ENCODE data around the gene NF2. TPM values are rescaled to one million over a fixed set of nuclear protein-coding genes. Genes with fewer than 3 reads are reported as not detected.

NF2 gene
- polyA plus RNA-seq, 1 donor, result 32.3 TPM

GRCh38 chr22:29629903-29630516 is 26.6 kb downstream of the NF2 start:
- DNase-seq, result no peak

GRCh38 chr22:29630987-29631386 is 27.6 kb downstream of the NF2 start:
- DNase-seq, result no peak

GRCh38 chr22:29631725-29632124 is 28.3 kb downstream of the NF2 start:
- no peak for DNase-seq

GRCh38 chr22:29632672-29633071 is 29.2 kb downstream of the NF2 start:
- DNase-seq, result no peak

- DNase-seq, result no peak
Observed at GRCh38 chr22:29633514-29634312, 30.3 kb downstream of the NF2 start.

- no peak for DNase-seq
Observed at GRCh38 chr22:29634847-29635246, 31.4 kb downstream of the NF2 start.

- peak; percentile 55 for DNase-seq
Observed at GRCh38 chr22:29635734-29636357, 32.4 kb downstream of the NF2 start.

- DNase-seq, result no peak
Observed at GRCh38 chr22:29636751-29637150, 33.3 kb downstream of the NF2 start.

GRCh38 chr22:29637181-29637580 is 33.7 kb downstream of the NF2 start:
- no peak for DNase-seq

- DNase-seq, result no peak
Observed at GRCh38 chr22:29638678-29639077, 35.2 kb downstream of the NF2 start.

- no peak for DNase-seq
Observed at GRCh38 chr22:29639096-29639495, 35.7 kb downstream of the NF2 start.

GRCh38 chr22:29641042-29641699 is 37.7 kb downstream of the NF2 start:
- peak; percentile 65 for DNase-seq

GRCh38 chr22:29641700-29642330 is 38.4 kb downstream of the NF2 start:
- no peak for DNase-seq

- no peak for DNase-seq
Observed at GRCh38 chr22:29642694-29643093, 39.3 kb downstream of the NF2 start.

- DNase-seq, result no peak
Observed at GRCh38 chr22:29647954-29648737, 44.7 kb downstream of the NF2 start.

GRCh38 chr22:29650370-29650769 is 46.9 kb downstream of the NF2 start:
- DNase-seq, result no peak

GRCh38 chr22:29651652-29652051 is 48.2 kb downstream of the NF2 start:
- no peak for DNase-seq

- DNase-seq, result no peak
Observed at GRCh38 chr22:29654420-29654819, 51.0 kb downstream of the NF2 start.

GRCh38 chr22:29654882-29655281 is 51.4 kb downstream of the NF2 start:
- DNase-seq, result no peak

GRCh38 chr22:29658176-29658575 is 54.7 kb downstream of the NF2 start:
- DNase-seq, result no peak

- no peak for DNase-seq
Observed at GRCh38 chr22:29660021-29660420, 56.6 kb downstream of the NF2 start.

- DNase-seq, result no peak
Observed at GRCh38 chr22:29661336-29661735, 57.9 kb downstream of the NF2 start.
